GM12874 (cell line): ENCODE measurements around the gene ZNF556.

Experiments used
- CTCF ChIP-seq: IDR thresholded peaks from 2 replicates; pipeline ENCODE4 v1.5.1; 2011; ENCODE audit warnings: low read depth, mild to moderate bottlenecking, control low read depth, low read length, moderate library complexity; ENCODE audit not compliant: insufficient read depth

Gene ZNF556

GRCh38 chr19:2867025-2867991 is at the start of gene ZNF556:
Gene ZNF556, plus strand, starts transcription at chr19:2867335. Its CDS starts 87 bp downstream, at chr19:2867422.
- no peak for TF ChIP-seq CTCF

- peak; percentile 99 for TF ChIP-seq CTCF
Measured at GRCh38 chr19:2819540-2820111, 47.5 kb upstream of the ZNF556 start, which contains the start of gene ZNF554. Gene ZNF554, plus strand, starts transcription at chr19:2819868. Its CDS starts 204 bp downstream, at chr19:2820072.

- TF ChIP-seq CTCF = no peak
Measured at GRCh38 chr19:2820112-2820702, 46.9 kb upstream of the ZNF556 start.

- TF ChIP-seq CTCF = no peak
Measured at GRCh38 chr19:2822846-2823245, 44.3 kb upstream of the ZNF556 start.

- no peak for TF ChIP-seq CTCF
Measured at GRCh38 chr19:2823646-2824045, 43.5 kb upstream of the ZNF556 start.

- no peak for TF ChIP-seq CTCF
Measured at GRCh38 chr19:2824129-2824528, 43.0 kb upstream of the ZNF556 start.

GRCh38 chr19:2827022-2827421 is 40.1 kb upstream of the ZNF556 start:
- no peak for TF ChIP-seq CTCF
